Ovary (tissue), 9 donors: ENCODE results near the gene NDFIP2. TPM values are rescaled to one million over a fixed set of nuclear protein-coding genes. Genes with fewer than 3 reads are reported as not detected.
"Not testable (repeated sequence)": the region's sequence is repeated elsewhere in the genome, so short reads cannot be mapped to it uniquely, and the experiment has no call there.

Experiments used
- DNase-seq, 5 donors: peaks; one replicate each; pipeline ENCODE4 v3.0.0-alpha.2; 2019 to 2020
- H3K27ac ChIP-seq, 2 donors: fragments of 200-600 bp; one replicate each; pipeline versions ENCODE4 v1.5.1 to v1.8.0; 2019 to 2022
- H3K27me3 ChIP-seq: fragments of 200-600 bp; one replicate; pipeline ENCODE4 v1.8.0; 2022
- H3K36me3 ChIP-seq: fragments of 200-600 bp; sonication (generic); one replicate; pipeline ENCODE4 v1.5.1; 2019
- H3K4me1 ChIP-seq: one replicate; pipeline ENCODE4 v1.8.1; 2013; ENCODE audit warnings: mild to moderate bottlenecking, moderate library complexity; ENCODE audit not compliant: insufficient read depth
- H3K4me3 ChIP-seq: fragments of 200-600 bp; sonication (generic); one replicate; pipeline ENCODE4 v1.5.1; 2017
- H3K9me3 ChIP-seq, 2 donors: fragments of 200-600 bp in 1 of 2; sonication (generic) in 1 of 2; one replicate each; pipeline versions ENCODE4 v1.5.1 to v1.8.1; 2013 to 2019; ENCODE audit warnings: mild to moderate bottlenecking in 1 of 2, moderate library complexity in 1 of 2
- EP300 ChIP-seq: sonication (generic); formaldehyde crosslinking; IDR thresholded peaks from one replicate; pipeline ENCODE4 v1.6.1; 2017; ENCODE audit warnings: antibody characterized with exemption
- POLR2A ChIP-seq: fragments of 450-650 bp; IDR thresholded peaks from one replicate; pipeline ENCODE4 v1.6.1; 2017; ENCODE audit warnings: antibody characterized with exemption, mild to moderate bottlenecking, moderate library complexity
- WGBS, 3 donors: extraction: QIAGEN DNeasy Blood & Tissue Kit in 1 of 3; methylation state at CpG; one replicate each; pipeline versions ENCODE4 v1.1.5 to v1.1.7; 2013 to 2017; 5-methylcytosine and 5-hydroxymethylcytosine counted together
- intact Hi-C, 4 donors: fragments of 100-400 bp; cut with DNase I; formaldehyde crosslinking; loops; one replicate each; pipeline versions ENCODE4 v1.11.0 to v1.15.1; 2022 to 2023
- polyA plus RNA-seq, 2 donors: library from polyadenylated mRNA; stranded (reverse); fragments of 200-250 nt in 1 of 2; fragments of 350-450 nt in 1 of 2; fragmentation: Illumina TruSeq in 1 of 2; extraction: RNeasy Lipid Tissue Mini Kit (QIAGEN cat#74804) in 1 of 2; gene quantifications; one replicate each; pipeline ENCODE4 v1.2.3, GENCODE V29; 2013 to 2014
- total RNA-seq, 7 donors: library from RNA; depleted of rRNA in 2 of 7; stranded (reverse); fragments of >200 nt in 2 of 7; fragmentation: NEBNext Ultra II Directional in 3 of 7; extraction: Animal tissue kit (Norgen Biotek cat#: 25700) in 3 of 7; gene quantifications; one replicate each; pipeline versions ENCODE4 v1.1.0 to v1.2.4, GENCODE V29; 2016 to 2023
- TF ChIP-seq, protein P1 (sequence below), 3 donors: fragments of 450-650 bp in 2 of 3; fragments of 200-600 bp in 1 of 3; IDR thresholded peaks; one replicate each; pipeline versions ENCODE4 v1.5.1 to v1.8.0; 2016 to 2022; ENCODE audit warnings: antibody characterized with exemption in 3 of 3, mild to moderate bottlenecking in 1 of 3
- donor health status: DM: no; HTN: no; CAD: no; lungs with moderate emphysema.
- donor health status: DM: no; HTN: no; CAD: no.
- donor health status: Bipolar disorder and iron deficiency.
- donor health status: DM: yes; HTN: yes; CAD: no.
- donor health status: DM: no; HTN: no; CAD: no.
- donor health status: DM: yes; HTN: yes; CAD: no.

NDFIP2 gene
- total and polyA plus RNA-seq, 9 donors, result 5.9 to 20.4 (median 15.5) TPM

DNA sequence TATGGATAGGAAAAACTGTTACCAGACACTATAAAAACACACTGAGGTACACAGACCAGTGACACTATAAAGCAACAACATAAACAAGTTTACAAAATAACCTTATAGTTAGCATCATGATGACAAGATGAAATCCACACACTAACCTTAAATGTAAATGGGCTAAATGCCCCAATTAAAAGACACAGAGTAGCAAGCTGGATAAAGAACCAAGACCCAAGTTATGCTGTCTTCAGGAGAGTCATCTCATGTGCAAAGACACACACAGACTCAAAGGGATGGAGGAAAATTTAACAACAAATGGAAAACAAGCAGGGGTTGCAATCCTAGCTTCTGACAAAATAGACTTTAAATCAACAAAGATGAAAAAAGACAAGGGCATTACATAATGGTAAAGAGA lies 81.6 kb downstream of the NDFIP2 start:
- Histone ChIP-seq H3K27me3 (no peaks in the 10 kb centered on the region), H3K36me3 (no peaks in the 10 kb centered on the region), H3K9me3 (no peaks in the 10 kb centered on the region), H3K27ac (no peak overlapping the region), H3K4me3 (no peak overlapping the region), H3K4me1 (no peaks in the 10 kb centered on the region)
- intact Hi-C loops, result no loop called here
- no peak for DNase-seq
- TF ChIP-seq, protein P1, sequence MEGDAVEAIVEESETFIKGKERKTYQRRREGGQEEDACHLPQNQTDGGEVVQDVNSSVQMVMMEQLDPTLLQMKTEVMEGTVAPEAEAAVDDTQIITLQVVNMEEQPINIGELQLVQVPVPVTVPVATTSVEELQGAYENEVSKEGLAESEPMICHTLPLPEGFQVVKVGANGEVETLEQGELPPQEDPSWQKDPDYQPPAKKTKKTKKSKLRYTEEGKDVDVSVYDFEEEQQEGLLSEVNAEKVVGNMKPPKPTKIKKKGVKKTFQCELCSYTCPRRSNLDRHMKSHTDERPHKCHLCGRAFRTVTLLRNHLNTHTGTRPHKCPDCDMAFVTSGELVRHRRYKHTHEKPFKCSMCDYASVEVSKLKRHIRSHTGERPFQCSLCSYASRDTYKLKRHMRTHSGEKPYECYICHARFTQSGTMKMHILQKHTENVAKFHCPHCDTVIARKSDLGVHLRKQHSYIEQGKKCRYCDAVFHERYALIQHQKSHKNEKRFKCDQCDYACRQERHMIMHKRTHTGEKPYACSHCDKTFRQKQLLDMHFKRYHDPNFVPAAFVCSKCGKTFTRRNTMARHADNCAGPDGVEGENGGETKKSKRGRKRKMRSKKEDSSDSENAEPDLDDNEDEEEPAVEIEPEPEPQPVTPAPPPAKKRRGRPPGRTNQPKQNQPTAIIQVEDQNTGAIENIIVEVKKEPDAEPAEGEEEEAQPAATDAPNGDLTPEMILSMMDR (IDR thresholded peaks at IDR 0.05), result no peak
- TF ChIP-seq POLR2A (no peak), EP300 (no peak)

DNA sequence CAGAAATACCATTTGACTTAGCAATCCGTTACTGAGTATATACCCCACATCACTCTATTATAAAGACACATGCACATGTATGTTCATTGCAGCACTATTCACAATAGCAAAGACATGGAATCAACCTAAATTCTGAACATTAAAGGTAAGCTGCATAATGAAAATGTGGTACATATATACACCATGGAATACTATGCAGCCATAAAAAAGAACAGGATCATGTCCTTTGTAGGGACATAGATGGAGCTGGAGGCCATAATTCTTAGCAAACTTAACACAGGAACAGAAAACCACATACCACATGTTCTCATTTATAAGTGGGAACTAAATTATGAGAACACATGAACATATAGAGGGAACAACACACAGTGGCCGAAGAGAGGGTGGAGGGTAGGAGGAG lies 85.2 kb downstream of the NDFIP2 start:
- Histone ChIP-seq H3K4me1 (no peaks in the 10 kb centered on the region), H3K4me3 (no peak overlapping the region), H3K36me3 (no peaks in the 10 kb centered on the region), H3K27me3 (no peaks in the 10 kb centered on the region), H3K9me3 (no peaks in the 10 kb centered on the region), H3K27ac (no peak overlapping the region)
- DNase-seq, result no peak
- intact Hi-C loops, result no loop called here
- 94 to 99% (median 97%) methylated on average over 2 of the region's 2 CpGs for WGBS, 3 donors
- TF ChIP-seq POLR2A, result no peak
- no peak for TF ChIP-seq EP300
- TF ChIP-seq, protein P1 (IDR thresholded peaks at IDR 0.05), result no peak

- no peaks in the 10 kb centered on the region for H3K4me1 ChIP-seq
- TF ChIP-seq POLR2A (no peak), EP300 (no peak)
- TF ChIP-seq, protein P1 (IDR thresholded peaks at IDR 0.05), result no peak
- 53 to 74% (median 69%) methylated on average over 1 of the region's 1 CpG for WGBS, 3 donors
- DNase-seq, result no peak
- H3K27me3 ChIP-seq, result no peaks in the 10 kb centered on the region
- H3K27ac ChIP-seq, result no peak overlapping the region
- no peaks in the 10 kb centered on the region for H3K36me3 ChIP-seq
- no peak overlapping the region for H3K4me3 ChIP-seq
- no peaks in the 10 kb centered on the region for H3K9me3 ChIP-seq
- intact Hi-C loops, result no loop called here
Observed at GRCh38 chr13:79571147-79571546, 90.2 kb downstream of the NDFIP2 start.

- DNase-seq, result not testable (repeated sequence)
Observed at GRCh38 chr13:79573892-79574291, 92.9 kb downstream of the NDFIP2 start.

DNA sequence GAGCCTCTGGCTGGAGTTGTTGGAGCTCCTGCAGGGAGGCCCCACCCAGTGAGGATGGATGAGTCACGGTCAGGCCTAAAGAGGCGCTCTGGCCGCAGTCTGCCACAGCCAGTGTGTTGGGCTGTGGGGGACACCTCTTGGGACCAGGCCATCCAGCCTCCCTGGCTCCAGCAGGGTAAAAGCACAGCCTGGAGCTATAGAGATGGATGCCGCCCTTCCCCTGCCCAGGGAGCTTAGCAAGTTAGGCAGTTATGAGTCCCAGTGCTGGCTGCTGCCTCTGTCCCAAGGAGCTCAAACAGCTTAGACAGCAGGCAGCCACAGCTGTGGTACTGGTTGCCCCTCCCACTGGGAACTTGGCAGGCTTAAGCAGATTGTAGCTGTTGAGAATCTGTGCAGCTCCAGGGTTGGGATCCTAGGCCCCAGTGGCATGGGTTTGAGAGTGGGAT lies 100.9 kb downstream of the NDFIP2 start:
- no peak overlapping the region for H3K4me3 ChIP-seq
- no peak for TF ChIP-seq POLR2A
- no peak for TF ChIP-seq EP300
- TF ChIP-seq, protein P1 (IDR thresholded peaks at IDR 0.05), result no peak
- H3K27me3 ChIP-seq, result no peaks in the 10 kb centered on the region
- 90 to 96% (median 92%) methylated on average over 4 of the region's 4 CpGs for WGBS, 3 donors
- H3K27ac ChIP-seq, result no peak overlapping the region
- DNase-seq, result no peak
- intact Hi-C loops, result no loop called here
- no peaks in the 10 kb centered on the region for H3K4me1 ChIP-seq
- H3K9me3 ChIP-seq, result no peaks in the 10 kb centered on the region
- H3K36me3 ChIP-seq, result no peaks in the 10 kb centered on the region

More at GRCh38 chr13:79573892-79574291, 92.9 kb downstream of the NDFIP2 start:
- intact Hi-C loops, H3K4me1 ChIP-seq, H3K27me3 ChIP-seq, H3K36me3 ChIP-seq, H3K4me3 ChIP-seq, H3K9me3 ChIP-seq, H3K27ac ChIP-seq: not testable (repeated sequence)
